HepG2 (cell line): ENCODE results near the gene MTNR1A. TPM values are rescaled to one million over a fixed set of nuclear protein-coding genes. Genes with fewer than 3 reads are reported as not detected.

Experiments used
- CBX2 ChIP-seq, 2 experiments: fragments of 200-600 bp in 1 of 2; sonication (generic); formaldehyde crosslinking in 1 of 2; IDR thresholded peaks; 2 replicates each; pipeline versions ENCODE4 v1.7.0 to v1.8.1; 2018 to 2022; ENCODE audit warnings: low read depth in 2 of 2, low read length in 1 of 2, mild to moderate bottlenecking in 1 of 2, missing genetic modification reagents in 1 of 2
- ETV5 ChIP-seq: IDR thresholded peaks from 2 replicates; pipeline ENCODE4 v1.6.1; 2018; ENCODE audit warnings: missing biosample characterization, missing genetic modification reagents, inconsistent platforms, borderline replicate concordance
- HNRNPLL ChIP-seq: fragments of 200-400 bp; formaldehyde crosslinking; IDR thresholded peaks from 2 replicates; pipeline ENCODE4 v1.6.1; 2017; ENCODE audit warnings: mild to moderate bottlenecking, low read depth, low read length; ENCODE audit not compliant: poor library complexity, severe bottlenecking
- JDP2 ChIP-seq: sonication (generic); formaldehyde crosslinking; IDR thresholded peaks from 2 replicates; pipeline ENCODE4 v1.8.1; 2022; ENCODE audit warnings: missing genetic modification reagents, borderline replicate concordance
- MATR3 ChIP-seq: sonication (generic); formaldehyde crosslinking; IDR thresholded peaks from 2 replicates; pipeline ENCODE4 v1.4.0; 2020; ENCODE audit warnings: missing genetic modification reagents
- NCOA2 ChIP-seq: sonication (generic); formaldehyde crosslinking; IDR thresholded peaks from 2 replicates; pipeline ENCODE4 v1.8.0; 2022; ENCODE audit warnings: inconsistent platforms
- NR2F6 ChIP-seq, 2 experiments: IDR thresholded peaks; 2 replicates each; pipeline ENCODE4 v1.6.1; 2016; ENCODE audit warnings: antibody characterized with exemption in 1 of 2, mild to moderate bottlenecking in 1 of 2
- RCOR2 ChIP-seq: IDR thresholded peaks from 2 replicates; pipeline ENCODE4 v1.6.1; 2016; ENCODE audit warnings: missing biosample characterization, missing genetic modification reagents
- REPIN1 ChIP-seq: sonication (generic); formaldehyde crosslinking; IDR thresholded peaks from 2 replicates; pipeline ENCODE4 v1.8.0; 2022; ENCODE audit warnings: missing genetic modification reagents, low read depth, mild to moderate bottlenecking, borderline replicate concordance
- RFX5 ChIP-seq: IDR thresholded peaks from 2 replicates; pipeline ENCODE4 v1.6.1; 2011; ENCODE audit warnings: low read depth, low read length, improper control_type of control experiment
- TRIM24 ChIP-seq: sonication (generic); formaldehyde crosslinking; IDR thresholded peaks from 2 replicates; pipeline ENCODE4 v1.8.0; 2022; ENCODE audit warnings: mild to moderate bottlenecking, missing genetic modification reagents
- ZBTB7B ChIP-seq: sonication (generic); formaldehyde crosslinking; IDR thresholded peaks from 2 replicates; pipeline ENCODE4 v1.4.0; 2020; ENCODE audit warnings: missing genetic modification reagents
- ZNF30 ChIP-seq: sonication (generic); formaldehyde crosslinking; IDR thresholded peaks from 2 replicates; pipeline ENCODE4 v1.5.0; 2020; ENCODE audit warnings: mild to moderate bottlenecking, missing genetic modification reagents
- ZNF484 ChIP-seq: sonication (generic); formaldehyde crosslinking; IDR thresholded peaks from 2 replicates; pipeline ENCODE4 v1.5.1; 2020; ENCODE audit warnings: mild to moderate bottlenecking, low read depth, missing genetic modification reagents, borderline replicate concordance
- ZNF609 ChIP-seq: sonication (generic); formaldehyde crosslinking; IDR thresholded peaks from 2 replicates; pipeline ENCODE4 v1.4.0; 2020; ENCODE audit warnings: mild to moderate bottlenecking, missing genetic modification reagents, borderline replicate concordance
- ZNF839 ChIP-seq: sonication (generic); formaldehyde crosslinking; IDR thresholded peaks from 2 replicates; pipeline ENCODE4 v1.4.0; 2020; ENCODE audit warnings: missing genetic modification reagents, mild to moderate bottlenecking, borderline replicate concordance
- polyA plus RNA-seq, 8 experiments: library from polyadenylated mRNA; depleted of rRNA in 3 of 8; stranded (reverse) in 7 of 8; unstranded in 1 of 8; fragments of >200 nt; fragmentation: Illumina TruSeq in 4 of 8; extraction: Trizol in 4 of 8; gene quantifications; 2 replicates each; pipeline versions ENCODE4 v1.2.1 to v1.2.3, GENCODE V29; 2011 to 2016; ENCODE audit warnings: low read depth in 4 of 8, missing spikeins in 1 of 8, mixed read lengths in 1 of 8; ENCODE audit not compliant: insufficient read depth in 1 of 8
- total RNA-seq, 5 experiments: library from RNA; depleted of rRNA; stranded (reverse); fragments of >200 nt; fragmentation: Illumina TruSeq; extraction: Trizol; gene quantifications; 2 replicates each; pipeline ENCODE4 v1.2.3, GENCODE V29; 2016; ENCODE audit warnings: low read depth in 1 of 5
- TF ChIP-seq, protein P1 (sequence below): IDR thresholded peaks from 2 replicates; pipeline ENCODE4 v1.6.1; 2012; ENCODE audit warnings: inconsistent platforms
- TF ChIP-seq, protein P2 (sequence below): IDR thresholded peaks from 2 replicates; pipeline ENCODE4 v1.6.1; 2016; ENCODE audit warnings: low read depth, missing genetic modification reagents, missing compliant biosample characterization

MTNR1A gene
- total and polyA plus RNA-seq, 2 of the 13 experiments (the other 11 are each of a cell fraction or from before 2014, with no cell fraction given) = not detected

- peak; percentile 71 for TF ChIP-seq HNRNPLL
- no peak for TF ChIP-seq REPIN1 (CRISPR knock-in tag)
- no peak for TF ChIP-seq TRIM24 (CRISPR knock-in tag)
- no peak for TF ChIP-seq NCOA2 (CRISPR knock-in tag)
- no peak for TF ChIP-seq ZNF30 (CRISPR knock-in tag)
- no peak for TF ChIP-seq RCOR2
- TF ChIP-seq RFX5 = no peak
- no peak for TF ChIP-seq NR2F6 (IDR thresholded peaks at IDR 0.05)
- TF ChIP-seq NR2F6 (CRISPR knock-in tag; IDR thresholded peaks at IDR 0.05) = no peak
- TF ChIP-seq, protein P1, sequence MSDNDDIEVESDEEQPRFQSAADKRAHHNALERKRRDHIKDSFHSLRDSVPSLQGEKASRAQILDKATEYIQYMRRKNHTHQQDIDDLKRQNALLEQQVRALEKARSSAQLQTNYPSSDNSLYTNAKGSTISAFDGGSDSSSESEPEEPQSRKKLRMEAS = peak; percentile 29; the same call in 1 of the 2 replicates
- TF ChIP-seq, protein P2, sequence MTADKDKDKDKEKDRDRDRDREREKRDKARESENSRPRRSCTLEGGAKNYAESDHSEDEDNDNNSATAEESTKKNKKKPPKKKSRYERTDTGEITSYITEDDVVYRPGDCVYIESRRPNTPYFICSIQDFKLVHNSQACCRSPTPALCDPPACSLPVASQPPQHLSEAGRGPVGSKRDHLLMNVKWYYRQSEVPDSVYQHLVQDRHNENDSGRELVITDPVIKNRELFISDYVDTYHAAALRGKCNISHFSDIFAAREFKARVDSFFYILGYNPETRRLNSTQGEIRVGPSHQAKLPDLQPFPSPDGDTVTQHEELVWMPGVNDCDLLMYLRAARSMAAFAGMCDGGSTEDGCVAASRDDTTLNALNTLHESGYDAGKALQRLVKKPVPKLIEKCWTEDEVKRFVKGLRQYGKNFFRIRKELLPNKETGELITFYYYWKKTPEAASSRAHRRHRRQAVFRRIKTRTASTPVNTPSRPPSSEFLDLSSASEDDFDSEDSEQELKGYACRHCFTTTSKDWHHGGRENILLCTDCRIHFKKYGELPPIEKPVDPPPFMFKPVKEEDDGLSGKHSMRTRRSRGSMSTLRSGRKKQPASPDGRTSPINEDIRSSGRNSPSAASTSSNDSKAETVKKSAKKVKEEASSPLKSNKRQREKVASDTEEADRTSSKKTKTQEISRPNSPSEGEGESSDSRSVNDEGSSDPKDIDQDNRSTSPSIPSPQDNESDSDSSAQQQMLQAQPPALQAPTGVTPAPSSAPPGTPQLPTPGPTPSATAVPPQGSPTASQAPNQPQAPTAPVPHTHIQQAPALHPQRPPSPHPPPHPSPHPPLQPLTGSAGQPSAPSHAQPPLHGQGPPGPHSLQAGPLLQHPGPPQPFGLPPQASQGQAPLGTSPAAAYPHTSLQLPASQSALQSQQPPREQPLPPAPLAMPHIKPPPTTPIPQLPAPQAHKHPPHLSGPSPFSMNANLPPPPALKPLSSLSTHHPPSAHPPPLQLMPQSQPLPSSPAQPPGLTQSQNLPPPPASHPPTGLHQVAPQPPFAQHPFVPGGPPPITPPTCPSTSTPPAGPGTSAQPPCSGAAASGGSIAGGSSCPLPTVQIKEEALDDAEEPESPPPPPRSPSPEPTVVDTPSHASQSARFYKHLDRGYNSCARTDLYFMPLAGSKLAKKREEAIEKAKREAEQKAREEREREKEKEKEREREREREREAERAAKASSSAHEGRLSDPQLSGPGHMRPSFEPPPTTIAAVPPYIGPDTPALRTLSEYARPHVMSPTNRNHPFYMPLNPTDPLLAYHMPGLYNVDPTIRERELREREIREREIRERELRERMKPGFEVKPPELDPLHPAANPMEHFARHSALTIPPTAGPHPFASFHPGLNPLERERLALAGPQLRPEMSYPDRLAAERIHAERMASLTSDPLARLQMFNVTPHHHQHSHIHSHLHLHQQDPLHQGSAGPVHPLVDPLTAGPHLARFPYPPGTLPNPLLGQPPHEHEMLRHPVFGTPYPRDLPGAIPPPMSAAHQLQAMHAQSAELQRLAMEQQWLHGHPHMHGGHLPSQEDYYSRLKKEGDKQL = no peak
- no peak for TF ChIP-seq ZNF484 (CRISPR knock-in tag)
- TF ChIP-seq ZNF609 (CRISPR knock-in tag) = no peak
- no peak for TF ChIP-seq CBX2 (IDR thresholded peaks at IDR 0.05; ENCODE audit: low read depth, low read length)
- TF ChIP-seq CBX2 (CRISPR knock-in tag; IDR thresholded peaks at IDR 0.05; ENCODE audit: low read depth) = 0 out of 2 replicates have a peak, but pooled peaks have one; percentile 11
- TF ChIP-seq MATR3 (CRISPR knock-in tag) = no peak
- TF ChIP-seq ZNF839 (CRISPR knock-in tag) = no peak
- no peak for TF ChIP-seq ZBTB7B
- no peak for TF ChIP-seq ETV5 (CRISPR knock-in tag)
- no peak for TF ChIP-seq JDP2 (CRISPR knock-in tag)
Observed at GRCh38 chr4:186554914-186555827, at the start of gene MTNR1A (continued).
